ENCODE results near the gene HMBS.
"Not testable (repeated sequence)": the region's sequence is repeated elsewhere in the genome, so short reads cannot be mapped to it uniquely, and the experiment has no call there.

HMBS gene

GRCh38 chr11:119121811-119122124 is 37.1 kb downstream of the HMBS start:
- no peak for DNase-seq

GRCh38 chr11:119125821-119126220 is 41.1 kb downstream of the HMBS start:
- no peak for DNase-seq

GRCh38 chr11:119126675-119127268 is 42.1 kb downstream of the HMBS start:
- DNase-seq: no peak

- DNase-seq: no peak
These were observed 46.0 kb downstream of the HMBS start for GRCh38 chr11:119130662-119131061.

GRCh38 chr11:119134389-119134978 is 49.8 kb downstream of the HMBS start:
- no peak for DNase-seq

- not testable (repeated sequence) for DNase-seq
These were observed 54.6 kb downstream of the HMBS start for GRCh38 chr11:119139276-119139675.
